Osteoblast (primary cell): ENCODE measurements around the gene ZRANB1. TPM values are rescaled to one million over a fixed set of nuclear protein-coding genes. Genes with fewer than 3 reads are reported as not detected.

ENCODE experiments used
- DNase-seq: peaks from one replicate; pipeline ENCODE4 v3.0.0; 2011; ENCODE audit warnings: low spot score, mixed read lengths; ENCODE audit not compliant: insufficient read length; ENCODE audit errors: missing footprints
- H2AFZ ChIP-seq: 2 replicates; pipeline ENCODE4 v1.6.0; 2011; ENCODE audit warnings: mild to moderate bottlenecking, low read length
- H3K27ac ChIP-seq: 2 replicates; pipeline ENCODE4 v1.5.1; 2011; ENCODE audit warnings: mild to moderate bottlenecking, low read depth, low read length, moderate library complexity
- H3K27me3 ChIP-seq: 2 replicates; pipeline ENCODE4 v1.6.0; 2012; ENCODE audit warnings: mild to moderate bottlenecking, control low read depth, inconsistent platforms, low read length, moderate library complexity; ENCODE audit not compliant: insufficient read depth
- H3K36me3 ChIP-seq: 2 replicates; pipeline ENCODE4 v1.5.1; 2011; ENCODE audit warnings: mild to moderate bottlenecking, low read length, control low read depth, moderate library complexity; ENCODE audit not compliant: insufficient read depth
- H3K4me1 ChIP-seq: 2 replicates; pipeline ENCODE4 v1.5.1; 2011; ENCODE audit warnings: mild to moderate bottlenecking, low read length, control low read depth, moderate library complexity; ENCODE audit not compliant: insufficient read depth
- H3K4me2 ChIP-seq: 2 replicates; pipeline ENCODE4 v1.6.0; 2011; ENCODE audit warnings: mild to moderate bottlenecking, low read length; ENCODE audit not compliant: insufficient read depth
- H3K4me3 ChIP-seq: fragments of 200-600 bp; sonication (generic); 3 replicates; pipeline ENCODE4 v1.5.1; 2012; ENCODE audit warnings: mild to moderate bottlenecking, low read length, inconsistent platforms; ENCODE audit not compliant: insufficient read depth
- H3K79me2 ChIP-seq: 2 replicates; pipeline ENCODE4 v1.6.0; 2012; ENCODE audit warnings: mild to moderate bottlenecking, low read length, control low read depth, inconsistent platforms; ENCODE audit not compliant: insufficient read depth
- H3K9me3 ChIP-seq: 2 replicates; pipeline ENCODE4 v1.5.1; 2011; ENCODE audit warnings: low read depth, low read length, control low read depth
- H4K20me1 ChIP-seq: 2 replicates; pipeline ENCODE4 v1.6.0; 2012; ENCODE audit warnings: mild to moderate bottlenecking, low read length, control low read depth; ENCODE audit not compliant: insufficient read depth
- CTCF ChIP-seq: IDR thresholded peaks from 2 replicates; pipeline ENCODE4 v1.5.1; 2011; ENCODE audit warnings: mild to moderate bottlenecking, low read depth, low read length, moderate library complexity; ENCODE audit errors: extremely low read depth
- total RNA-seq: library from RNA; depleted of rRNA; stranded (reverse); fragments of >200 nt; gene quantifications from 2 replicates; pipeline ENCODE4 v1.2.3, GENCODE V29; 2012

ZRANB1 gene
- total RNA-seq, 1 donor, result 34.7 TPM

- Histone ChIP-seq H4K20me1 (peaks cover 42% of the 10 kb centered on the region), H3K79me2 (peaks cover 95% of the 10 kb centered on the region)
Observed at GRCh38 chr10:124967255-124967654, 25.3 kb downstream of the ZRANB1 start.

DNA sequence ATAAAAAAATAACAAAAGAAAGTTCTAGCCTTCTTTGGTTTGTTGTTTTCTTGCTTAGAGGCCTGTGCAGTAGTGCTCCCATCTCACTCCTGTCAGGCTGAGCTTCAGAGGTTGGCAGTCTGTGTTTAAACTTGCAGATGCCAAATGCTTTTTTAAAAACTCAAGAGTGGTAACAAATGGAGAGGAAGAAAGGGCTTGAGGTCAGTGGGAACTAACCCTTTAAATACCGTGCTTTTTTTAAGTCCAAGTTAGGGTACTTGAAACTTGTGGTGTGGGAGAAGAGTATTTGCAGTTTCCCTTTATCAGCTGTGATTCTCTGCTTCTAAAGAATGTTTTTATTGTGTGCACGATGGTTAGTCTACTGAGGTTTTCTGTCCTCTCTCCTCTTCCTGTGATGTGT, 29.4 kb downstream of the ZRANB1 start:
- TF ChIP-seq CTCF, result no peak
- H3K36me3 ChIP-seq, result peaks cover 31% of the 10 kb centered on the region
- H3K4me2 ChIP-seq, result peak overlapping the region; percentile 5
- H3K79me2 ChIP-seq, result peaks cover 64% of the 10 kb centered on the region
- H3K4me3 ChIP-seq, result no peak overlapping the region
- H3K9me3 ChIP-seq, result no peaks in the 10 kb centered on the region
- no peaks in the 10 kb centered on the region for H3K27me3 ChIP-seq
- peak overlapping the region; percentile 31 for H3K27ac ChIP-seq
- peaks cover 17% of the 10 kb centered on the region for H3K4me1 ChIP-seq
- no peak overlapping the region for H2AFZ ChIP-seq
- H4K20me1 ChIP-seq, result peaks cover 15% of the 10 kb centered on the region
- no peak for DNase-seq

More at GRCh38 chr10:124967255-124967654, 25.3 kb downstream of the ZRANB1 start:
- Histone ChIP-seq H3K4me1 (peaks cover 10% of the 10 kb centered on the region), H3K4me2 (no peak overlapping the region), H3K4me3 (no peak overlapping the region), H3K9me3 (no peaks in the 10 kb centered on the region), H3K27me3 (no peaks in the 10 kb centered on the region), H3K36me3 (peaks cover 20% of the 10 kb centered on the region), H2AFZ (no peak overlapping the region), H3K27ac (no peak overlapping the region)
- TF ChIP-seq CTCF, result no peak
- DNase-seq, result no peak

DNA sequence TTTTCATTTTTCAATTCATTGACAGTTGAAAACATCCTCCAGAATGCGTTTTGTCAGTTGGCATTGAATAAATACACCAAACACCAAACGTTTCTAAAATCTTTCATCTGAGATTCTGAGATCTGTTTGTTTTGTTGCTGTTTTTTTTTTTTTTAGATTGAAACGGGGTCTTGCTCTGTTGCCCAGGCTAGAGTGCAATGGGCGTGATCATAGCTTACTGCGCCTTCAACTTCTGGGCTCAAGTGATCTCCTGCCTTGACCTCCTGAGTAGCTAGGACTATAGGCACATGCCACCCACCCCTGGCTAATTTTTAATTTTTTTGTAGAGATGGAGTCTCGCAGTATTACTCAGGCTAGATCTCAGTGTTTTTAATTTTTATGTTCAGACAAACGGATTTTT, 30.7 kb downstream of the ZRANB1 start:
- no peak overlapping the region for H2AFZ ChIP-seq
- H4K20me1 ChIP-seq, result peaks cover 11% of the 10 kb centered on the region
- H3K27ac ChIP-seq, result no peak overlapping the region
- H3K36me3 ChIP-seq, result peaks cover 19% of the 10 kb centered on the region
- TF ChIP-seq CTCF, result no peak
- H3K4me1 ChIP-seq, result peaks cover 18% of the 10 kb centered on the region
- no peaks in the 10 kb centered on the region for H3K9me3 ChIP-seq
- DNase-seq, result no peak
- H3K4me3 ChIP-seq, result no peak overlapping the region
- peaks cover 62% of the 10 kb centered on the region for H3K79me2 ChIP-seq
- no peak overlapping the region for H3K4me2 ChIP-seq
- H3K27me3 ChIP-seq, result no peaks in the 10 kb centered on the region

- Histone ChIP-seq H3K4me1 (peaks cover 18% of the 10 kb centered on the region), H2AFZ (no peak overlapping the region), H3K9me3 (no peaks in the 10 kb centered on the region), H3K27me3 (no peaks in the 10 kb centered on the region), H3K4me3 (no peak overlapping the region), H3K27ac (no peak overlapping the region), H3K36me3 (peaks cover 19% of the 10 kb centered on the region), H4K20me1 (peaks cover 11% of the 10 kb centered on the region), H3K79me2 (peaks cover 61% of the 10 kb centered on the region), H3K4me2 (no peak overlapping the region)
- DNase-seq, result no peak
- TF ChIP-seq CTCF, result no peak
Observed at GRCh38 chr10:124974131-124974530, 32.2 kb downstream of the ZRANB1 start.
